GM23338 (cell line): ENCODE data around the gene THSD8.

Experiments used
- CREB1 ChIP-seq: fragments of 250-450 bp; sonication (Bioruptor Pico); IDR thresholded peaks from 2 replicates; pipeline ENCODE4 v1.5.0; 2020; ENCODE audit warnings: low read depth, mild to moderate bottlenecking, moderate library complexity
- EZH2 ChIP-seq: fragments of 200-600 bp; sonication (generic); IDR thresholded peaks from one replicate; pipeline ENCODE4 v1.8.0; 2017; ENCODE audit warnings: antibody characterized with exemption, mild to moderate bottlenecking, low read depth; ENCODE audit not compliant: unreplicated experiment
- EZH2phosphoT487 ChIP-seq: fragments of 200-600 bp; sonication (generic); IDR thresholded peaks from one replicate; pipeline ENCODE4 v1.8.1; 2018; ENCODE audit warnings: antibody characterized with exemption; ENCODE audit not compliant: unreplicated experiment
- JUNB ChIP-seq: IDR thresholded peaks from one replicate; pipeline ENCODE4 v1.6.1; 2016; ENCODE audit warnings: antibody characterized with exemption; ENCODE audit not compliant: unreplicated experiment
- NANOG ChIP-seq: IDR thresholded peaks from 2 replicates; pipeline ENCODE4 v1.6.1; 2016; ENCODE audit warnings: antibody characterized with exemption, borderline replicate concordance
- POLR2AphosphoS5 ChIP-seq: IDR thresholded peaks from 2 replicates; pipeline ENCODE4 v1.6.1; 2016; ENCODE audit warnings: antibody characterized with exemption, low read depth
- STAT1 ChIP-seq: IDR thresholded peaks from one replicate; pipeline ENCODE4 v1.6.1; 2016; ENCODE audit warnings: antibody characterized with exemption; ENCODE audit not compliant: unreplicated experiment
- ZNF114 ChIP-seq: fragments of 250-450 bp; sonication (Bioruptor Pico); IDR thresholded peaks from 2 replicates; pipeline ENCODE4 v1.5.0; 2020; ENCODE audit warnings: mild to moderate bottlenecking, moderate library complexity
- ZNF331 ChIP-seq: fragments of 250-450 bp; sonication (Bioruptor Pico); IDR thresholded peaks from 2 replicates; pipeline ENCODE4 v1.5.0; 2020; ENCODE audit warnings: low read depth, mild to moderate bottlenecking, moderate library complexity
- TF ChIP-seq, protein P1 (sequence below), 2 experiments: fragments of 200-600 bp in 1 of 2; sonication (generic) in 1 of 2; conservative IDR thresholded peaks; 2 replicates each; pipeline versions ENCODE4 v1.5.1 to v1.6.1; 2016 to 2017; ENCODE audit warnings: antibody characterized with exemption in 2 of 2, low read depth in 2 of 2, mild to moderate bottlenecking in 2 of 2, moderate library complexity in 1 of 2
- TF ChIP-seq, protein P2 (sequence below): IDR thresholded peaks from one replicate; pipeline ENCODE4 v1.6.1; 2018; ENCODE audit warnings: antibody characterized with exemption; ENCODE audit not compliant: unreplicated experiment
- TF ChIP-seq, protein P3 (sequence below): IDR thresholded peaks from 2 replicates; pipeline ENCODE4 v1.6.1; 2016; ENCODE audit warnings: antibody characterized with exemption
- TF ChIP-seq, protein P4 (sequence below): fragments of 250-450 bp; sonication (Bioruptor Pico); IDR thresholded peaks from 2 replicates; pipeline ENCODE4 v1.5.0; 2020; ENCODE audit warnings: mild to moderate bottlenecking, moderate library complexity

DNA sequence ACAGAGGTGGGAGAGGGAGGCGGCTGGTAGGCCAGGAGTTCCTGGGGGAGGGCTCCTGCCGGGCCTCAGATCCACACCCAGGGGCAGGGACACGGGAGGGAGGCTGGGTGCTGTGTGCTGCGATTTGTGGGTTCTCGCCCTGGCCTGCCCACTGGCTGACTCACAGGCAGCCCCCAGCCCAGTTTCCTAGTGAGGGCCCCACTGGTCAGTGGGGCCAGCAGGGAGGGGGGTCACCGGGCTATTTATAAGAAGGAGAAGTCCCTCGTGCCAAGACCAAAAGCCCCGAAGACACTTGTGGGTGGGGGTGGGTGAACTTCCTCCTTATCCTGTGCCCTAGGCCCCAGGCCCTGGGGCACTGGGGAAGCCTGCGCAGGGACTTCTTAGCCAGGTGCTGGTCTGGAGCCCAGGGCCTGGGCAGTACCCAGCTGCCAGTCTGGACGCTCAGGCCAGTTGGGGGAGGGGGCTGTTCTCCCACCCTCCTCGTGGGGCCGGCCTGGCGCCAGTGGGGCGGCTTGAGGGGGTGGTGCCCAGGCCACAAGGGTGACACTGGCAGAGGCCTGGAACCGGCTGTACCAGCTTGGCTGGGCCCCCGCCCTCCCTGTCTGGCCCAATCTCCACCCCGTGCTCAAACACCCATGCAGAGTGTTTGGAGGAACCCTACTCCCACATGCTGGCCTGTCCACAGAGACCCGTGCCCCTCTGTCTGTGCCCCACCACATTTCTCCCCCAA is 15.6 kb upstream of the THSD8 start:
- TF ChIP-seq EZH2 (no peak), POLR2AphosphoS5 (no peak), CREB1 (CRISPR knock-in tag) (no peak), ZNF114 (no peak), EZH2phosphoT487 (no peak), NANOG (no peak), JUNB (no peak), STAT1 (no peak), ZNF331 (CRISPR knock-in tag) (no peak)
- TF ChIP-seq, protein P1, sequence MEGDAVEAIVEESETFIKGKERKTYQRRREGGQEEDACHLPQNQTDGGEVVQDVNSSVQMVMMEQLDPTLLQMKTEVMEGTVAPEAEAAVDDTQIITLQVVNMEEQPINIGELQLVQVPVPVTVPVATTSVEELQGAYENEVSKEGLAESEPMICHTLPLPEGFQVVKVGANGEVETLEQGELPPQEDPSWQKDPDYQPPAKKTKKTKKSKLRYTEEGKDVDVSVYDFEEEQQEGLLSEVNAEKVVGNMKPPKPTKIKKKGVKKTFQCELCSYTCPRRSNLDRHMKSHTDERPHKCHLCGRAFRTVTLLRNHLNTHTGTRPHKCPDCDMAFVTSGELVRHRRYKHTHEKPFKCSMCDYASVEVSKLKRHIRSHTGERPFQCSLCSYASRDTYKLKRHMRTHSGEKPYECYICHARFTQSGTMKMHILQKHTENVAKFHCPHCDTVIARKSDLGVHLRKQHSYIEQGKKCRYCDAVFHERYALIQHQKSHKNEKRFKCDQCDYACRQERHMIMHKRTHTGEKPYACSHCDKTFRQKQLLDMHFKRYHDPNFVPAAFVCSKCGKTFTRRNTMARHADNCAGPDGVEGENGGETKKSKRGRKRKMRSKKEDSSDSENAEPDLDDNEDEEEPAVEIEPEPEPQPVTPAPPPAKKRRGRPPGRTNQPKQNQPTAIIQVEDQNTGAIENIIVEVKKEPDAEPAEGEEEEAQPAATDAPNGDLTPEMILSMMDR (conservative IDR thresholded peaks at IDR 0.05; ENCODE audit: low read depth in 2 of 2) = no peak
- TF ChIP-seq, protein P2, sequence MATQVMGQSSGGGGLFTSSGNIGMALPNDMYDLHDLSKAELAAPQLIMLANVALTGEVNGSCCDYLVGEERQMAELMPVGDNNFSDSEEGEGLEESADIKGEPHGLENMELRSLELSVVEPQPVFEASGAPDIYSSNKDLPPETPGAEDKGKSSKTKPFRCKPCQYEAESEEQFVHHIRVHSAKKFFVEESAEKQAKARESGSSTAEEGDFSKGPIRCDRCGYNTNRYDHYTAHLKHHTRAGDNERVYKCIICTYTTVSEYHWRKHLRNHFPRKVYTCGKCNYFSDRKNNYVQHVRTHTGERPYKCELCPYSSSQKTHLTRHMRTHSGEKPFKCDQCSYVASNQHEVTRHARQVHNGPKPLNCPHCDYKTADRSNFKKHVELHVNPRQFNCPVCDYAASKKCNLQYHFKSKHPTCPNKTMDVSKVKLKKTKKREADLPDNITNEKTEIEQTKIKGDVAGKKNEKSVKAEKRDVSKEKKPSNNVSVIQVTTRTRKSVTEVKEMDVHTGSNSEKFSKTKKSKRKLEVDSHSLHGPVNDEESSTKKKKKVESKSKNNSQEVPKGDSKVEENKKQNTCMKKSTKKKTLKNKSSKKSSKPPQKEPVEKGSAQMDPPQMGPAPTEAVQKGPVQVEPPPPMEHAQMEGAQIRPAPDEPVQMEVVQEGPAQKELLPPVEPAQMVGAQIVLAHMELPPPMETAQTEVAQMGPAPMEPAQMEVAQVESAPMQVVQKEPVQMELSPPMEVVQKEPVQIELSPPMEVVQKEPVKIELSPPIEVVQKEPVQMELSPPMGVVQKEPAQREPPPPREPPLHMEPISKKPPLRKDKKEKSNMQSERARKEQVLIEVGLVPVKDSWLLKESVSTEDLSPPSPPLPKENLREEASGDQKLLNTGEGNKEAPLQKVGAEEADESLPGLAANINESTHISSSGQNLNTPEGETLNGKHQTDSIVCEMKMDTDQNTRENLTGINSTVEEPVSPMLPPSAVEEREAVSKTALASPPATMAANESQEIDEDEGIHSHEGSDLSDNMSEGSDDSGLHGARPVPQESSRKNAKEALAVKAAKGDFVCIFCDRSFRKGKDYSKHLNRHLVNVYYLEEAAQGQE = no peak
- TF ChIP-seq, protein P3, sequence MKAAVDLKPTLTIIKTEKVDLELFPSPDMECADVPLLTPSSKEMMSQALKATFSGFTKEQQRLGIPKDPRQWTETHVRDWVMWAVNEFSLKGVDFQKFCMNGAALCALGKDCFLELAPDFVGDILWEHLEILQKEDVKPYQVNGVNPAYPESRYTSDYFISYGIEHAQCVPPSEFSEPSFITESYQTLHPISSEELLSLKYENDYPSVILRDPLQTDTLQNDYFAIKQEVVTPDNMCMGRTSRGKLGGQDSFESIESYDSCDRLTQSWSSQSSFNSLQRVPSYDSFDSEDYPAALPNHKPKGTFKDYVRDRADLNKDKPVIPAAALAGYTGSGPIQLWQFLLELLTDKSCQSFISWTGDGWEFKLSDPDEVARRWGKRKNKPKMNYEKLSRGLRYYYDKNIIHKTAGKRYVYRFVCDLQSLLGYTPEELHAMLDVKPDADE = no peak
- TF ChIP-seq, protein P4, sequence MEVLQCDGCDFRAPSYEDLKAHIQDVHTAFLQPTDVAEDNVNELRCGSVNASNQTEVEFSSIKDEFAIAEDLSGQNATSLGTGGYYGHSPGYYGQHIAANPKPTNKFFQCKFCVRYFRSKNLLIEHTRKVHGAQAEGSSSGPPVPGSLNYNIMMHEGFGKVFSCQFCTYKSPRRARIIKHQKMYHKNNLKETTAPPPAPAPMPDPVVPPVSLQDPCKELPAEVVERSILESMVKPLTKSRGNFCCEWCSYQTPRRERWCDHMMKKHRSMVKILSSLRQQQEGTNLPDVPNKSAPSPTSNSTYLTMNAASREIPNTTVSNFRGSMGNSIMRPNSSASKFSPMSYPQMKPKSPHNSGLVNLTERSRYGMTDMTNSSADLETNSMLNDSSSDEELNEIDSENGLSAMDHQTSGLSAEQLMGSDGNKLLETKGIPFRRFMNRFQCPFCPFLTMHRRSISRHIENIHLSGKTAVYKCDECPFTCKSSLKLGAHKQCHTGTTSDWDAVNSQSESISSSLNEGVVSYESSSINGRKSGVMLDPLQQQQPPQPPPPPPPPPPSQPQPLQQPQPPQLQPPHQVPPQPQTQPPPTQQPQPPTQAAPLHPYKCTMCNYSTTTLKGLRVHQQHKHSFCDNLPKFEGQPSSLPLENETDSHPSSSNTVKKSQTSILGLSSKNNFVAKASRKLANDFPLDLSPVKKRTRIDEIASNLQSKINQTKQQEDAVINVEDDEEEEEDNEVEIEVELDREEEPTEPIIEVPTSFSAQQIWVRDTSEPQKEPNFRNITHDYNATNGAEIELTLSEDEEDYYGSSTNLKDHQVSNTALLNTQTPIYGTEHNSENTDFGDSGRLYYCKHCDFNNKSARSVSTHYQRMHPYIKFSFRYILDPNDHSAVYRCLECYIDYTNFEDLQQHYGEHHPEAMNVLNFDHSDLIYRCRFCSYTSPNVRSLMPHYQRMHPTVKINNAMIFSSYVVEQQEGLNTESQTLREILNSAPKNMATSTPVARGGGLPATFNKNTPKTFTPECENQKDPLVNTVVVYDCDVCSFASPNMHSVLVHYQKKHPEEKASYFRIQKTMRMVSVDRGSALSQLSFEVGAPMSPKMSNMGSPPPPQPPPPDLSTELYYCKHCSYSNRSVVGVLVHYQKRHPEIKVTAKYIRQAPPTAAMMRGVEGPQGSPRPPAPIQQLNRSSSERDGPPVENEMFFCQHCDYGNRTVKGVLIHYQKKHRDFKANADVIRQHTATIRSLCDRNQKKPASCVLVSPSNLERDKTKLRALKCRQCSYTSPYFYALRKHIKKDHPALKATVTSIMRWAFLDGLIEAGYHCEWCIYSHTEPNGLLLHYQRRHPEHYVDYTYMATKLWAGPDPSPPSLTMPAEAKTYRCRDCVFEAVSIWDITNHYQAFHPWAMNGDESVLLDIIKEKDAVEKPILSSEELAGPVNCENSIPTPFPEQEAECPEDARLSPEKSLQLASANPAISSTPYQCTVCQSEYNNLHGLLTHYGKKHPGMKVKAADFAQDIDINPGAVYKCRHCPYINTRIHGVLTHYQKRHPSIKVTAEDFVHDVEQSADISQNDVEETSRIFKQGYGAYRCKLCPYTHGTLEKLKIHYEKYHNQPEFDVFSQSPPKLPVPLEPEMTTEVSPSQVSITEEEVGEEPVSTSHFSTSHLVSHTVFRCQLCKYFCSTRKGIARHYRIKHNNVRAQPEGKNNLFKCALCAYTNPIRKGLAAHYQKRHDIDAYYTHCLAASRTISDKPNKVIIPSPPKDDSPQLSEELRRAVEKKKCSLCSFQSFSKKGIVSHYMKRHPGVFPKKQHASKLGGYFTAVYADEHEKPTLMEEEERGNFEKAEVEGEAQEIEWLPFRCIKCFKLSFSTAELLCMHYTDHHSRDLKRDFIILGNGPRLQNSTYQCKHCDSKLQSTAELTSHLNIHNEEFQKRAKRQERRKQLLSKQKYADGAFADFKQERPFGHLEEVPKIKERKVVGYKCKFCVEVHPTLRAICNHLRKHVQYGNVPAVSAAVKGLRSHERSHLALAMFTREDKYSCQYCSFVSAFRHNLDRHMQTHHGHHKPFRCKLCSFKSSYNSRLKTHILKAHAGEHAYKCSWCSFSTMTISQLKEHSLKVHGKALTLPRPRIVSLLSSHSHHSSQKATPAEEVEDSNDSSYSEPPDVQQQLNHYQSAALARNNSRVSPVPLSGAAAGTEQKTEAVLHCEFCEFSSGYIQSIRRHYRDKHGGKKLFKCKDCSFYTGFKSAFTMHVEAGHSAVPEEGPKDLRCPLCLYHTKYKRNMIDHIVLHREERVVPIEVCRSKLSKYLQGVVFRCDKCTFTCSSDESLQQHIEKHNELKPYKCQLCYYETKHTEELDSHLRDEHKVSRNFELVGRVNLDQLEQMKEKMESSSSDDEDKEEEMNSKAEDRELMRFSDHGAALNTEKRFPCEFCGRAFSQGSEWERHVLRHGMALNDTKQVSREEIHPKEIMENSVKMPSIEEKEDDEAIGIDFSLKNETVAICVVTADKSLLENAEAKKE (CRISPR knock-in tag) = no peak
